ENCODE data around the gene TAF11L3. TPM values are rescaled to one million over a fixed set of nuclear protein-coding genes. Genes with fewer than 3 reads are reported as not detected.

TAF11L3 gene
- not detected in 2 replicates for total RNA-seq

DNA sequence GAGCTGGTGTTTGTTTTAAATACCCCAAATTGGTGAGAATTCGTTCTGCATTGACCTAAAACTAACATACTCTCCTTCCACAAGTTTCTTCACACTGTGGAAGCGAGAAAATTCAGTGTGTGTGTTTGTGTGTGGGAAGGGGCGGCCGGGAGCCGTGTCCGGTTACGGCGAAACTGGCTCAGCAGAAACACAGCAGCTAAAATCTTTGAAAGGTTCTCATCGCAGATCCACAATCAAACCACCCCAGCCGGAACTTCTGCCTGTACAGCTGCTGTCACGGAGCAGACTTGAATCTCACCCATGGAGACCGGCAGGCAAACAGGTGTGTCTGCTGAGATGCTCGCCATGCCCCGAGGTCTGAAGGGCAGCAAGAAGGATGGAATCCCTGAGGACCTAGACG, at the start of gene TAF11L3:
TAF11L3 (plus strand) TSS at position 301 of the 400 bp plus-strand sequence.

DNA sequence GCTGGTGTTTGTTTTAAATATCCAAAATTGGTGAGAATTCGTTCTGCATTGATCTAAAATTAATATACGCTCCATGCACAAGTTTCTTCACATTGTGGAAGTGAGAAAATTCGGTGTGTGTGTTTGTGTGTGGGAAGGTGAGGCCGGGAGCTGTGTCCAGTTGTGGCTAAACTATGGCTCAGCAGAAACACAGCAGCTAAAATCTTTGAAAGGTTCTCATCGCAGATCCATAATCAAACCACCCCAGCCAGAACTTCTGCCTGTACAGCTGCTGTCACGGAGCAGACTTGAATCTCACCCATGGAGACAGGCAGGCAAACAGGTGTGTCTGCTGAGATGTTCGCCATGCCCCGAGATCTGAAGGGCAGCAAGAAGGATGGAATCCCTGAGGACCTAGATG, 20.2 kb upstream of the TAF11L3 start, which contains the start of gene TAF11L2:
TAF11L2 (plus strand) TSS at position 301 of the 400 bp plus-strand sequence.

DNA sequence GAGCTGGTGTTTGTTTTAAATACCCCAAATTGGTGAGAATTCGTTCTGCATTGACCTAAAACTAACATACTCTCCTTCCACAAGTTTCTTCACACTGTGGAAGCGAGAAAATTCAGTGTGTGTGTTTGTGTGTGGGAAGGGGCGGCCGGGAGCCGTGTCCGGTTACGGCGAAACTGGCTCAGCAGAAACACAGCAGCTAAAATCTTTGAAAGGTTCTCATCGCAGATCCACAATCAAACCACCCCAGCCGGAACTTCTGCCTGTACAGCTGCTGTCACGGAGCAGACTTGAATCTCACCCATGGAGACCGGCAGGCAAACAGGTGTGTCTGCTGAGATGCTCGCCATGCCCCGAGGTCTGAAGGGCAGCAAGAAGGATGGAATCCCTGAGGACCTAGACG, 3.3 kb downstream of the TAF11L3 start, which contains the start of gene TAF11L4:
TAF11L4 (plus strand) TSS at position 301 of the 400 bp plus-strand sequence.

DNA sequence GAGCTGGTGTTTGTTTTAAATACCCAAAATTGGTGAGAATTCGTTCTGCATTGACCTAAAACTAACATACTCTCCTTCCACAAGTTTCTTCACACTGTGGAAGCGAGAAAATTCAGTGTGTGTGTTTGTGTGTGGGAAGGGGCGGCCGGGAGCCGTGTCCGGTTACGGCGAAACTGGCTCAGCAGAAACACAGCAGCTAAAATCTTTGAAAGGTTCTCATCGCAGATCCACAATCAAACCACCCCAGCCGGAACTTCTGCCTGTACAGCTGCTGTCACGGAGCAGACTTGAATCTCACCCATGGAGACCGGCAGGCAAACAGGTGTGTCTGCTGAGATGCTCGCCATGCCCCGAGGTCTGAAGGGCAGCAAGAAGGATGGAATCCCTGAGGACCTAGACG, 6.8 kb downstream of the TAF11L3 start, which contains the start of gene TAF11L5:
TAF11L5 (plus strand) TSS at position 301 of the 400 bp plus-strand sequence.

DNA sequence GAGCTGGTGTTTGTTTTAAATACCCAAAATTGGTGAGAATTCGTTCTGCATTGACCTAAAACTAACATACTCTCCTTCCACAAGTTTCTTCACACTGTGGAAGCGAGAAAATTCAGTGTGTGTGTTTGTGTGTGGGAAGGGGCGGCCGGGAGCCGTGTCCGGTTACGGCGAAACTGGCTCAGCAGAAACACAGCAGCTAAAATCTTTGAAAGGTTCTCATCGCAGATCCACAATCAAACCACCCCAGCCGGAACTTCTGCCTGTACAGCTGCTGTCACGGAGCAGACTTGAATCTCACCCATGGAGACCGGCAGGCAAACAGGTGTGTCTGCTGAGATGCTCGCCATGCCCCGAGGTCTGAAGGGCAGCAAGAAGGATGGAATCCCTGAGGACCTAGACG, 10.2 kb downstream of the TAF11L3 start, which contains the start of gene TAF11L6:
TAF11L6 (plus strand) TSS at position 301 of the 400 bp plus-strand sequence.

Other genes starting within 250 kb of the TAF11L3 start
- not detected in 2 replicates for gene TAF11L2, start 20.1 kb upstream of the TAF11L3 start, total RNA-seq
- not detected in 2 replicates for gene TAF11L4, start 3.4 kb downstream of the TAF11L3 start, total RNA-seq
- not detected in 2 replicates for gene TAF11L5, start 6.9 kb downstream of the TAF11L3 start, total RNA-seq
- gene TAF11L6, start 10.3 kb downstream of the TAF11L3 start, total RNA-seq = not detected in 2 replicates
- gene TAF11L7, start 67.4 kb downstream of the TAF11L3 start, total RNA-seq = not detected in 2 replicates
- gene TAF11L8, start 72.6 kb downstream of the TAF11L3 start, total RNA-seq = not detected in 2 replicates
- gene TAF11L9, start 76.0 kb downstream of the TAF11L3 start, total RNA-seq = not detected in 2 replicates
- not detected in 2 replicates for gene TAF11L10, start 79.5 kb downstream of the TAF11L3 start, total RNA-seq
- gene TAF11L11, start 85.8 kb downstream of the TAF11L3 start, total RNA-seq = not detected in 2 replicates
- gene TAF11L12, start 92.0 kb downstream of the TAF11L3 start, total RNA-seq = not detected in 2 replicates
- not detected in 2 replicates for gene TAF11L13, start 113.7 kb downstream of the TAF11L3 start, total RNA-seq
- not detected in 2 replicates for gene TAF11L14, start 116.1 kb downstream of the TAF11L3 start, total RNA-seq

Measured in airway epithelial cell (primary cell).